Islet of Langerhans (tissue), 1 donor: ENCODE measurements around the gene ZNF280B.
"Not testable (repeated sequence)": the region's sequence is repeated elsewhere in the genome, so short reads cannot be mapped to it uniquely, and the experiment has no call there.

ENCODE experiments used
- FAIRE-seq: peaks from one replicate; lab custom pipeline; 2011; peaks lifted over from hg19 to GRCh38; lab: Jason Lieb, UNC

Gene ZNF280B

GRCh38 chr22:22507743-22508273 is 734 bp downstream of the ZNF280B start:
- no peak for FAIRE-seq

- no peak for FAIRE-seq
Measured at GRCh38 chr22:22506736-22507135, 1.8 kb downstream of the ZNF280B start.

- FAIRE-seq, result no peak
Measured at GRCh38 chr22:22498267-22498666, 10.3 kb downstream of the ZNF280B start.

- FAIRE-seq, result not testable (repeated sequence)
Measured at GRCh38 chr22:22491589-22491988, 17.0 kb downstream of the ZNF280B start.

GRCh38 chr22:22488736-22489135 is 19.8 kb downstream of the ZNF280B start:
- FAIRE-seq, result no peak

GRCh38 chr22:22487869-22488597 is 20.5 kb downstream of the ZNF280B start:
- FAIRE-seq, result no peak

GRCh38 chr22:22487059-22487458 is 21.5 kb downstream of the ZNF280B start:
- FAIRE-seq, result no peak

GRCh38 chr22:22486132-22486899 is 22.2 kb downstream of the ZNF280B start:
- FAIRE-seq, result no peak

- no peak for FAIRE-seq
Measured at GRCh38 chr22:22485524-22485923, 23.0 kb downstream of the ZNF280B start.

- FAIRE-seq, result no peak
Measured at GRCh38 chr22:22484023-22484422, 24.5 kb downstream of the ZNF280B start.

- FAIRE-seq, result no peak
Measured at GRCh38 chr22:22480940-22481339, 27.6 kb downstream of the ZNF280B start.

GRCh38 chr22:22479999-22480532 is 28.5 kb downstream of the ZNF280B start:
- no peak for FAIRE-seq

- FAIRE-seq, result no peak
Measured at GRCh38 chr22:22479116-22479515, 29.4 kb downstream of the ZNF280B start.

GRCh38 chr22:22478470-22478869 is 30.1 kb downstream of the ZNF280B start:
- FAIRE-seq, result no peak

GRCh38 chr22:22474733-22475132 is 33.8 kb downstream of the ZNF280B start:
- FAIRE-seq, result no peak

- not testable (repeated sequence) for FAIRE-seq
Measured at GRCh38 chr22:22471104-22471503, 37.4 kb downstream of the ZNF280B start.

GRCh38 chr22:22469527-22469926 is 39.0 kb downstream of the ZNF280B start:
- no peak for FAIRE-seq

GRCh38 chr22:22468794-22469469 is 39.6 kb downstream of the ZNF280B start:
- not testable (repeated sequence) for FAIRE-seq

- FAIRE-seq, result no peak
Measured at GRCh38 chr22:22467112-22467511, 41.4 kb downstream of the ZNF280B start.

GRCh38 chr22:22465782-22466181 is 42.8 kb downstream of the ZNF280B start:
- FAIRE-seq, result no peak

- no peak for FAIRE-seq
Measured at GRCh38 chr22:22465094-22465602, 43.4 kb downstream of the ZNF280B start.

GRCh38 chr22:22464541-22465054 is 43.9 kb downstream of the ZNF280B start:
- FAIRE-seq, result no peak
